GM18526 (cell line): ENCODE results near the gene ZNF382.

Source experiments
- POLR2A ChIP-seq: IDR thresholded peaks from 3 replicates; pipeline ENCODE4 v1.6.1; 2011; ENCODE audit not compliant: insufficient read length; ENCODE audit errors: extremely low read depth

ZNF382 gene

GRCh38 chr19:36605101-36605876 lies at the start of gene ZNF382:
TSS of gene ZNF382 (plus strand) at chr19:36605313. CDS start at chr19:36609915, 4,602 bp downstream.
- peak; percentile 81 for TF ChIP-seq POLR2A

DNA sequence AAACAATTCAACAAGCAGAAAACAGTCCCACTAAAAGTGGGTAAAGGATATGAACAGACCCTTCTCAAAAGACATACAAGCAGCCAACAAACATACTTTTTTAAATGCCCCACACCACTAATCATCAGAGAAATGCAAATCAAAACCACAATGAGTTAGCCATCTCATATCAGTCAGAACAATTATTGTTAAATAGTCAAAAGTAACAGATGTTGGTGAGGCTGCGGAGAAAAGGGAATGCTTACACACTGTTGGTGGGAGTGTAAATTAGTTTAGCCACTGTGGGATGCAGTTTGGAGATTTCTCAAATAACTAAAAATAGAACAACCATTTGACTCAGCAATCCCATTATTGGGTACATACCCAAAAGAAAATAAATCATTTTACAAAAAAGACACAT lies 40.7 kb upstream of the ZNF382 start:
- no peak for TF ChIP-seq POLR2A

GRCh38 chr19:36572593-36573019 lies 32.5 kb upstream of the ZNF382 start:
- TF ChIP-seq POLR2A: no peak

- TF ChIP-seq POLR2A: peak; percentile 80
Observed at GRCh38 chr19:36573020-36573894, 31.9 kb upstream of the ZNF382 start, which contains the start of gene ZNF529. TSS of gene ZNF529 (minus strand) at chr19:36573292. CDS start at chr19:36572346, 946 bp downstream.

DNA sequence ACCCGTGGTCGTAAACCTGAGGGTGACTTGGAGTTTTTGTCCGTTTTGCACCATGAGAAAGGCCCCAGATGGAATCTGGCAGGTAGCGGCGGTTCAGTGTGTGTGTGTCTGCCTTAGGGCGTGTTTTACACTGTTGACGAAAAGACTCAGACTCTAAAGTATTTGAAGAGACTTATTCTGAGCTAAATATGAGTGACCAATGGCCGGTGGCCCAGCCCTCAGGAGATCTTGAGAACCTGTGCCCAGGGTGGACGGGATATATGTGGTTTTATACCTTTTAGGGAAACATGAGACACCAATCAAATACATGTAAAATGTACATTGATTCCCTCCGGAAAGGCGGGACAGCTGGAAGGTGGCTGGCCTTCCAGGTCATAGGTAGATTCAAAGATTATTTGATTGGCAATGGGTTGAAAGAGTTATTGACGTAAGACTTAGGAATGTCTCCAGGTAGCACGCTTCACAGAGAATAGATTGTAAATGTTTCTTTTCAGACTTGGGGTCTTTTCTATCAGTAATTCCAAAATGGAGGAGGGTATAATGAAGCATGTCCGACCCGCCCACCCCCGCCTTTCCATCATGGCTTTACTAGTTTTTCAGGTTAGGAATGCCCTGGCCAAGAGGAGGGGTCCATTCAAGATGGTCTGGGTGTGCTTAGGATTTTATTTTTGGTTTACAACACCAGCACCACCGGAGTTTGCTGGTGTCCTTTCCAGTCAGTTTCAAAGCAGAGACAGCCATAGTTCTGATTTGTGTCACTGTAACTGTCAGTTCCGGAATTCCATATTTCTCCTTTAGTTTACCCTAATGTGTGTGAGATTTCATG lies 31.0 kb upstream of the ZNF382 start:
- no peak for TF ChIP-seq POLR2A

- TF ChIP-seq POLR2A: no peak
Observed at GRCh38 chr19:36574741-36575140, 30.4 kb upstream of the ZNF382 start.

- TF ChIP-seq POLR2A: no peak
Observed at GRCh38 chr19:36577271-36577996, 27.7 kb upstream of the ZNF382 start.

DNA sequence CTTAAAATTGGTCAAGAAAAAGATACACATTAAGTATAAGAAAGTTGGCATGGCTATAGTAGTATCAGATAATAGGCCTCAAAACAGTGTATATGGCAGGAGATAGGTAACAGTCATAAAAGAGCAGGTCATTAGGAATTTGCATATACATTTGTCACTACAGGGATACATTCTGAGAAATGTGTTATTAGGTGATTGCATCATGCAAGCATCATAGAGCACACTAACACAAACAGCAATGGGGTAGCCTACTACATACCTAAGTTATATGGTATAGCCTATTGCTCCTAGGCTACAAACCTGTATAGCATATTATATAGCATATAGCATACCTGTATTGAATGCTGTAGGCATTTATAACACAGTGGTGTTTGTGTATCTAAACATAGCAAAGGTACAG lies 25.9 kb upstream of the ZNF382 start:
- no peak for TF ChIP-seq POLR2A

DNA sequence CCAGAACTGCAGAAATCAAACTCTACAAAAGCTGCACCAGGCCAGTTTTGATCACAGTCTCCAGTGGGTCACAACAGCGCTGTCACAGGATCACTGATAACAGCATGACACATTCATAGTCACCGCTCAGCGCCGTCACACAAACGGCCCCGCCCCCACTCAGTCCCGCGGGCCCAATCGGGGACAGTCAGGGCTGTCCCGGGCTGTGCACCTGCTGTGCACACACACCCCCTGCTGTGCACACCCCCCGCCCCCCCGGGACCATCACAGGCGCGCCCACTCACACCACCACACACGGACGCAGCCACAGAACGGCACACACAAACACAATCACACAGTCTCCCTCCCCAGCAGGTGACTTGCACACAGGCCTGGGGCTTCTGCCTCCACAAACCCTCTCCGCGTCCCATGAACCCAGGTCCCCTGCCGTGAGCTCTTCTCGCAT lies 435 bp upstream of the ZNF382 start:
- TF ChIP-seq POLR2A: no peak

- no peak for TF ChIP-seq POLR2A
Observed at GRCh38 chr19:36605877-36606478, 865 bp downstream of the ZNF382 start.

DNA sequence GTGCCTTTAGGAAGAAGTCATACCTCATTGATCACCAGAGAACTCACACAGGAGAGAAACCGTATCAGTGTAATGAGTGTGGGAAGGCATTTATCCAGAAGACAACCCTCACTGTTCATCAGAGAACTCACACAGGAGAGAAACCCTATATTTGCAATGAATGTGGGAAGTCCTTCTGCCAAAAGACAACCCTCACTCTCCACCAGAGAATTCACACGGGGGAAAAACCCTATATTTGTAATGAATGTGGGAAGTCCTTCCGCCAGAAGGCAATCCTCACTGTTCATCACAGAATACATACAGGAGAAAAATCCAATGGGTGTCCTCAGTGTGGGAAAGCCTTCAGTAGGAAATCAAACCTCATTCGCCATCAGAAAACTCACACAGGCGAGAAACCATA lies 21.9 kb downstream of the ZNF382 start:
- no peak for TF ChIP-seq POLR2A

DNA sequence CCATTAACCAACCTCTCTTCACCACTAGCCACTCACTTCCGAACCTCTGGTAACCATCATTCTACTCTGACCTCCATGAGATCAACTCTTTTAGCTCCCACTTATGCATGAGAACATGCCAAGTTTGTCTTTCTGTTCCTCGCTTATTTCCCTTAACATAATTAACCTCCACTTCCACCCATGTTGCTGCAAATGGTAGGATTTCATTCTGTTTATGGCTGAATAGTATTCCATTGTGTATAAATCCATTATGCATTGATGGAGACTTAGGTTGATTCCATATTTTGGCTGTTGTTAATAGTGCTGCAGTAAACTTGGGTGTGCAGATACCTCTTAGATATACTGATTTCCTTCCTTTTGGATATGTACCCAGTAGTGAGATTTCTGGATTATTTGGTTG lies 30.2 kb downstream of the ZNF382 start:
- TF ChIP-seq POLR2A: no peak

DNA sequence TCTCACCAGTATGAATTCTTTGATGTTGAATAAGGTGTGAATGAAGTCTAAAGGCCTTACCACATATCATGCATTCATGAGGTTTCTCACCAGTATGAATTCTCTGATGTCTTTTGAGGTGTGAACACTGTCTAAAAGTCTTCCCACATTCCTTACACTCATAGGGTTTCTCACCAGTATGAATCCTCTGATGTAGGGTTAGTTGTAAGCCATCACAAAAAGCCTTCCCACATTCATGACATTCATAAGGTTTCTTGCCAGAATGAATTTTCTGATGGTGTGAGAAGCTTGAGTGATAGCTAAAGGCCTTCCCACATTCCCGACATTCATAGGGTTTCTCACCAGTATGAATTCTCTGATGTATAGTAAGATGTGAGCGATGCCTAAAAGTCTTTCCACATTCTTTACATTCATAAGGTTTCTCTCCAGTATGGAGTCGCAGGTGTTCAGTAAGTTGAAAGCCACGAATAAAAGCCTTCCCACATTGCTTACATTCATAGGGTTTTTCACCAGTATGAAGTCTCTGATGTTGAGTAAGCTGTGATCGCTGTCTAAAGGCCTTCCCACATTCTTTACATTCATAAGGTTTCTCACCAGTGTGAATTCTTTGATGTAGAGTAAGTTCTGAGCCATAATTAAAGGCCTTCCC lies 33.9 kb downstream of the ZNF382 start:
- TF ChIP-seq POLR2A: no peak

DNA sequence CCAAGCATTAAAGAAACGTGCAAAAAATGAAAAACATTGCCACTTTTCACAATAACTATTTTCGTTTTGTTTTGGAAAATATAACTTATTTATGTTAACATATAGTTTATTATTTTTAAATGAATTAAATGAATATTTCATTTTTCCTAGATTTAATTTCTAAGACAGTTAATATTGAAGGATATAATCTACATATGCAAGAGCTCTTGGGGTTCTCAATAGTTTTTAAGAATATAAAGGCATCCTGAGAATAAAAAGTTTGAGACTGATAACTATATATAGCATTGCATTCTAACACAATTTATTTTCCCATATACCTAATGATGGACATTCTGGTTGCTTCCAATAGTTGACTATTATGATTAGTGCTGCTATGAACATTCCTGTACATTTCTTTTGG lies 41.6 kb downstream of the ZNF382 start:
- TF ChIP-seq POLR2A: no peak
